MM.1S (cell line): ENCODE measurements around the gene TACC2.

Experiments
- DNase-seq: peaks from one replicate; pipeline ENCODE4 v3.0.0-alpha.2; 2015
- H2AFZ ChIP-seq: fragments of 300-600 bp; sonication (generic); 2 replicates; pipeline ENCODE4 v1.6.0; 2016; ENCODE audit warnings: antibody characterized with exemption, low read length
- H3F3A ChIP-seq: fragments of 300-600 bp; sonication (generic); 2 replicates; pipeline ENCODE4 v1.6.1; 2016; ENCODE audit warnings: mild to moderate bottlenecking, antibody characterized with exemption, low read length, moderate library complexity, mixed read lengths; ENCODE audit not compliant: insufficient read depth
- H3K27ac ChIP-seq: fragments of 300-600 bp; sonication (generic); 2 replicates; pipeline ENCODE4 v1.5.1; 2016; ENCODE audit warnings: mild to moderate bottlenecking, low read length
- H3K27me3 ChIP-seq: fragments of 300-600 bp; sonication (generic); replicated peaks from 2 replicates; pipeline ENCODE4 v1.6.0; 2016; ENCODE audit warnings: low read length; ENCODE audit not compliant: insufficient read depth
- H3K36me3 ChIP-seq: fragments of 300-600 bp; sonication (generic); replicated peaks from 2 replicates; pipeline ENCODE4 v1.6.1; 2016; ENCODE audit warnings: mild to moderate bottlenecking, low read length, mixed read lengths; ENCODE audit not compliant: insufficient read depth
- H3K4me1 ChIP-seq: fragments of 300-600 bp; sonication (generic); 2 replicates; pipeline ENCODE4 v1.6.1; 2016; ENCODE audit warnings: low read length, mixed read lengths
- H3K4me2 ChIP-seq: fragments of 300-600 bp; sonication (generic); 2 replicates; pipeline ENCODE4 v1.6.0; 2016; ENCODE audit warnings: low read depth, low read length
- H3K4me3 ChIP-seq: fragments of 300-600 bp; sonication (generic); 2 replicates; pipeline ENCODE4 v1.5.1; 2016; ENCODE audit warnings: low read length, mixed read lengths
- H3K79me2 ChIP-seq: fragments of 300-600 bp; sonication (generic); 2 replicates; pipeline ENCODE4 v1.6.1; 2016; ENCODE audit warnings: mixed run types, low read length, mixed read lengths
- H3K9ac ChIP-seq: fragments of 300-600 bp; sonication (generic); 2 replicates; pipeline ENCODE4 v1.6.1; 2016; ENCODE audit warnings: low read length, mixed read lengths
- H3K9me2 ChIP-seq: fragments of 300-600 bp; sonication (generic); replicated peaks from 2 replicates; pipeline ENCODE4 v1.6.1; 2016; ENCODE audit warnings: mild to moderate bottlenecking, low read length, mixed read lengths; ENCODE audit not compliant: insufficient read depth
- H3K9me3 ChIP-seq: fragments of 300-600 bp; sonication (generic); replicated peaks from 2 replicates; pipeline ENCODE4 v1.6.1; 2016; ENCODE audit warnings: mild to moderate bottlenecking, low read length, mixed read lengths; ENCODE audit not compliant: insufficient read depth
- H4K20me1 ChIP-seq: fragments of 300-600 bp; sonication (generic); 2 replicates; pipeline ENCODE4 v1.6.1; 2016; ENCODE audit warnings: mild to moderate bottlenecking, low read length, moderate library complexity, mixed read lengths; ENCODE audit not compliant: insufficient read depth
- CTCF ChIP-seq: fragments of 300-600 bp; sonication (generic); IDR thresholded peaks from 2 replicates; pipeline ENCODE4 v1.5.1; 2016; ENCODE audit warnings: antibody characterized with exemption, low read length, mixed read lengths
- EZH2 ChIP-seq: fragments of 300-600 bp; sonication (generic); optimal IDR thresholded peaks from 2 replicates; pipeline ENCODE3; 2017; ENCODE audit warnings: low read depth, mild to moderate bottlenecking, antibody characterized with exemption, low read length, mixed read lengths
- EZH2phosphoT487 ChIP-seq: fragments of 300-600 bp; sonication (generic); IDR thresholded peaks from 2 replicates; pipeline ENCODE4 v1.6.1; 2018; ENCODE audit warnings: antibody characterized with exemption, low read length

The TACC2 gene

DNA sequence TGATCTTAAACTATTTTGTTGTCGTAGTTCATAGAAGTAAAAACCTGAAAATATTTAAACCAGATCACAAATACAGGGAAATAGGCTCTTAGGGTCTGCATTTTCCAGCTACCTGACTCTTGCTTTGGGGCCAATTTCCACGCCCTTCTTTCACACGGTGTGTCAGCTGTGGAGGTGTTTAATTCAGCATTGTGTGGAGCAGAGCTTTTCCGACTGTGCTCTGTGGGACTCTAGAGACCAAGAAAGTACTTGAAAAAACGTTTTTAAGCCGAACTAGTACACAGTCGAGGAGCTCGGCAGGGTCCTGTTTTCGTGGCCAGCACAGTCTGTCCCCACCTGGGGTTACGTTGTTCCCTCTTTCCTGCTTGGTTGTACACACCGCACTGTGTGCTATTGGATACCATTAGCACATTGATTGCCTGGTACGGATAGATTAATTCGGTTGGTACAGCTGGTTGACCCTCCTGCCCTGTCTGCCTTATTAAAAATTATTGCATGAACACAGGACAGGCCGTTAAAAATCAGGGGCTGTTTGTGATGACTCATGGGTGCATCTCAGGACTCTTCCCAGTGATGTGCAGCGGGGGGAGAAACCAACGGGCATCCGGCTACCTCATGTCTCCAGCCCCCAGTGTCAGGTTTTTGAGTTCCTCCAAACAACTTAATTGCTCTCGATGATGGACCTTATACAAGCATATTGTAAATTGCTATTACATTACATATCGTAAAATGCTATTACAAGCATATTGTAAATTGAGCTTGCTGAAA, 201.4 kb downstream of the TACC2 start:
- Histone ChIP-seq H3F3A (no peaks in the 10 kb centered on the region), H3K36me3 (no peaks in the 10 kb centered on the region), H4K20me1 (no peaks in the 10 kb centered on the region), H3K27ac (no peak overlapping the region), H3K27me3 (no peaks in the 10 kb centered on the region), H3K4me1 (no peaks in the 10 kb centered on the region), H3K4me3 (no peak overlapping the region), H3K79me2 (no peaks in the 10 kb centered on the region), H2AFZ (no peak overlapping the region), H3K9me3 (no peaks in the 10 kb centered on the region), H3K9me2 (no peaks in the 10 kb centered on the region), H3K4me2 (no peak overlapping the region), H3K9ac (no peak overlapping the region)
- TF ChIP-seq EZH2 (no peak), EZH2phosphoT487 (no peak), CTCF (no peak)
- no peak for DNase-seq

DNA sequence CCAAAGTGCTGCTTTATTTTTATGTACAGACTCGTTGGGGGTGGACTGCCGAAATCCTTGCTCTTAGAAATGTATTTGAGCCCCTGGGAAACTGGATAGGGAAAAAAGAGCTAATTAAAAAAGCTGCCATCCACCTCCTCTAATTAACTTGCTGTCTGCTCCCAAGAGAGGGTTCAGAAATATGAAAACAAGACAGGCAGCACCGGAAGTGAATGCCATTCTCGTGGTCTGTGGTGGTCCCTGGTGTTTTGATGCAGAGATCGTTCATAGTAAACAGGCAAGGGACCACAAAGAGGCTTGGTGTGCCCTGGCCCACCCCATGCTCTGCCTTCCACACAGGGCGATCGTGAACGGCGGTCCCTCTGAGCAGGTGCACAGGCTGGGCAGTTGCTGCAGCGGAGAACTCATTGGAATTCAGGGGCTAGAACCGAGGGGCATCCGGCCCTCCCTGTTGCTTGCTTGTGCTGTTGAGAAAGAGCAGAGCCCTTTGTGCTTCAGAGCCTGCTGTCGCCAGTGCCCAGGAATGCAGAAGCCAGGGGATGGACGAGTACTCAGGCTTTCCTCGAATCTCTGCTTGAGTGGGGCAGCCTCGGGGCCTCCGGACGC, 203.1 kb downstream of the TACC2 start:
- Histone ChIP-seq H3K4me2 (no peak overlapping the region), H3K9me3 (no peaks in the 10 kb centered on the region), H3F3A (no peaks in the 10 kb centered on the region), H3K4me3 (no peak overlapping the region), H2AFZ (no peak overlapping the region), H3K4me1 (no peaks in the 10 kb centered on the region), H3K27ac (no peak overlapping the region), H3K9me2 (no peaks in the 10 kb centered on the region), H3K36me3 (no peaks in the 10 kb centered on the region), H3K79me2 (no peaks in the 10 kb centered on the region), H3K9ac (no peak overlapping the region), H4K20me1 (no peaks in the 10 kb centered on the region), H3K27me3 (no peaks in the 10 kb centered on the region)
- TF ChIP-seq EZH2 = no peak
- no peak for TF ChIP-seq EZH2phosphoT487
- TF ChIP-seq CTCF = no peak
- no peak for DNase-seq

DNA sequence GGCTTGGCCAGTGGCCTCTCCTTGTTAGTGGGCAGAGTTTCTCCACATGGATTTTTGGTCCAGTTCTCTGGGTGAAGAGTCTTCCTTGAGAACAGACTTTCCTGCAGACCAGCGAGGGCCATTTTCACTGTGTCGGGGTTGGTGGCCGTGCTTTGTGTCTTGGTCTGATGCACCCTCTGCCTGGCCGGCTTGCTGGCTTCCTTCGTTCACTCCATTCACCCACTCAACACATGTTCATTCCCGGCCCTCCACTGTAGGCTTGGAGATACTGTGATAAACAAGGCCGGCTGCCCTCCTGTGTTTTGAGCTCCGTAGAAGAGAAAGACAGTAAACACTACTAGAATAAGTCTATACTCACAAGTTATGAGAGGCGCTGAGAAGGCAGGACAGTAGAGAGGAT, 205.3 kb downstream of the TACC2 start:
- Histone ChIP-seq H3K9me2 (no peaks in the 10 kb centered on the region), H3K4me2 (no peak overlapping the region), H3K9me3 (no peaks in the 10 kb centered on the region), H3K27ac (no peak overlapping the region), H3K79me2 (no peaks in the 10 kb centered on the region), H3K9ac (no peak overlapping the region), H3K36me3 (no peaks in the 10 kb centered on the region), H3F3A (no peaks in the 10 kb centered on the region), H3K27me3 (no peaks in the 10 kb centered on the region), H2AFZ (no peak overlapping the region), H3K4me3 (no peak overlapping the region), H4K20me1 (no peaks in the 10 kb centered on the region), H3K4me1 (no peaks in the 10 kb centered on the region)
- DNase-seq = no peak
- TF ChIP-seq EZH2phosphoT487 (no peak), CTCF (no peak), EZH2 (no peak)
